ENCODE measurements around the gene RNF31. TPM values are rescaled to one million over a fixed set of nuclear protein-coding genes. Genes with fewer than 3 reads are reported as not detected.

The RNF31 gene
- total and polyA plus RNA-seq, 2 of the 13 experiments (the other 11 are each of a cell fraction or from before 2014, with no cell fraction given): 48.2 to 86.8 TPM

DNA sequence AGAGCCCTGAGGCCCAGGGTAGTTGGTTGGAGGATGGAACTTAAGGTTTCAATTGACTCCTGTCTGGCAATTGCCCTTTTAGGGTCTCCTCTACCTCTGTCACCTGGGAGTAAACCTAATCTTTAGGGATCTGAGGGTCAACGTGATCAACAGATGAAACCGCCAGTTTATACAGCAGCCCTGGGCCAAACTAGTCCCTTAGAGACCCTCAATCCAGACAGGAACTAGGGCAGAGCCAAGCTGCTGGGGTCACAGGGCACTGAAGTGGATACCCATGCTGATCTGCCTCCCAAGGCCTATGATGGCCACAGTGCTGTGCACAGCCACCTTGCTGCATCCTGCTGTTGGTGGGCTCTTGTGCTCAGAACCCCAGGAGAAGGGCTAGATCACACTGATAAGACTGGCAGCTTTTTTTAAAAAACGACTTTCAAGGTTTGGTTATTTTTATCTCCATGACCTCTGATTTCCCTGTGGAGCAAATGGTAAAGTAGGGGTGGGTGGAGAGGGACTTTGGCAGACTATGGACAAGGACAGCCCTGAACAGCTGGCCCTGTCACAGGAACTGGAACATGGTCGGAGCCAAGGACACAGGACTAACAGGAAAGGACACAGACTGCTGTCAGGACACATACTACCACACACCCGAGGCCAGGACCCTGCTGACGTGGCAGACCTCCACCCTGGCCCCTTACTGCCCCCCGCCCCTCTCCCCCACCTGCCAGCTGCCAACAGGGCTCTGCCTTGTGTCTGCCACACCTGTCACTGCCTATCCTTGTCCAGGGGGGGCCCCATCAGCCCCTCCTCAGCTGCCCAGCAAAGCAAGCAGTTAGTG lies 16.4 kb upstream of the RNF31 start (continued):
- TF ChIP-seq ZNF556 (CRISPR knock-in tag; IDR thresholded peaks at IDR 0.05; ENCODE audit: borderline replicate concordance): no peak; the same call in 1 of the 2 replicates
- TF ChIP-seq, protein P1, sequence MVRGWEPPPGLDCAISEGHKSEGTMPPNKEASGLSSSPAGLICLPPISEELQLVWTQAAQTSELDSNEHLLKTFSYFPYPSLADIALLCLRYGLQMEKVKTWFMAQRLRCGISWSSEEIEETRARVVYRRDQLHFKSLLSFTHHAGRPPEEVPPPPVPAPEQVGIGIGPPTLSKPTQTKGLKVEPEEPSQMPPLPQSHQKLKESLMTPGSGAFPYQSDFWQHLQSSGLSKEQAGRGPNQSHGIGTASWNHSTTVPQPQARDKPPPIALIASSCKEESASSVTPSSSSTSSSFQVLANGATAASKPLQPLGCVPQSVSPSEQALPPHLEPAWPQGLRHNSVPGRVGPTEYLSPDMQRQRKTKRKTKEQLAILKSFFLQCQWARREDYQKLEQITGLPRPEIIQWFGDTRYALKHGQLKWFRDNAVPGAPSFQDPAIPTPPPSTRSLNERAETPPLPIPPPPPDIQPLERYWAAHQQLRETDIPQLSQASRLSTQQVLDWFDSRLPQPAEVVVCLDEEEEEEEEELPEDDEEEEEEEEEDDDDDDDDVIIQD (CRISPR knock-in tag; IDR thresholded peaks at IDR 0.05; ENCODE audit: low read depth): peak; percentile 80; the same call in 1 of the 2 replicates
- TF ChIP-seq PAF1 (CRISPR knock-in tag; IDR thresholded peaks at IDR 0.05): no peak
- TF ChIP-seq ZNF570 (CRISPR knock-in tag; IDR thresholded peaks at IDR 0.05; ENCODE audit: borderline replicate concordance): no peak
- no peak for TF ChIP-seq JDP2 (CRISPR knock-in tag; IDR thresholded peaks at IDR 0.05; ENCODE audit: borderline replicate concordance)
- TF ChIP-seq TBX2 (CRISPR knock-in tag; IDR thresholded peaks at IDR 0.05; ENCODE audit: borderline replicate concordance): peak; percentile 72; the same call in 1 of the 2 replicates
- peak; percentile 62 for TF ChIP-seq PPARG (CRISPR knock-in tag; conservative IDR thresholded peaks at IDR 0.05)
- TF ChIP-seq ZNF652 (CRISPR knock-in tag; IDR thresholded peaks at IDR 0.05; ENCODE audit: borderline replicate concordance, low read depth): no peak
- no peak for TF ChIP-seq ISX (CRISPR knock-in tag; conservative IDR thresholded peaks at IDR 0.05)
- TF ChIP-seq ZNF232 (CRISPR knock-in tag; IDR thresholded peaks at IDR 0.05; ENCODE audit: borderline replicate concordance): no peak
- no peak for TF ChIP-seq HMG20B (CRISPR knock-in tag; conservative IDR thresholded peaks at IDR 0.05)
- no peak for TF ChIP-seq GTF2F1 (IDR thresholded peaks at IDR 0.05; ENCODE audit: low read length)
- no peak for TF ChIP-seq IRX3 (CRISPR knock-in tag; IDR thresholded peaks at IDR 0.05; ENCODE audit: borderline replicate concordance, low read depth)
- TF ChIP-seq, protein P2, sequence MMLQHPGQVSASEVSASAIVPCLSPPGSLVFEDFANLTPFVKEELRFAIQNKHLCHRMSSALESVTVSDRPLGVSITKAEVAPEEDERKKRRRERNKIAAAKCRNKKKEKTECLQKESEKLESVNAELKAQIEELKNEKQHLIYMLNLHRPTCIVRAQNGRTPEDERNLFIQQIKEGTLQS (CRISPR knock-in tag; IDR thresholded peaks at IDR 0.05): no peak
- TF ChIP-seq REST (IDR thresholded peaks at IDR 0.05; ENCODE audit: borderline replicate concordance in 1 of 2, low read depth in 1 of 2, low read length in 2 of 2): no peak
- TF ChIP-seq LBX2 (CRISPR knock-in tag; IDR thresholded peaks at IDR 0.05; ENCODE audit: borderline replicate concordance): no peak
- TF ChIP-seq NR2F2 (IDR thresholded peaks at IDR 0.05; ENCODE audit: borderline replicate concordance, low read depth): no peak
- TF ChIP-seq ZFY (CRISPR knock-in tag; IDR thresholded peaks at IDR 0.05): peak; percentile 53; the same call in 1 of the 2 replicates
- TF ChIP-seq HDAC6 (IDR thresholded peaks at IDR 0.05; ENCODE audit: low read depth, low read length): no peak
- TF ChIP-seq ZNF503 (CRISPR knock-in tag; IDR thresholded peaks at IDR 0.05): no peak
- TF ChIP-seq KLF12 (CRISPR knock-in tag; IDR thresholded peaks at IDR 0.05; ENCODE audit: borderline replicate concordance): no peak

Data from HepG2 (cell line).